Ureter (tissue), 1 donor: ENCODE measurements around the gene CT45A9. TPM values are rescaled to one million over a fixed set of nuclear protein-coding genes. Genes with fewer than 3 reads are reported as not detected.
"Not testable (repeated sequence)": the region's sequence is repeated elsewhere in the genome, so short reads cannot be mapped to it uniquely, and the experiment has no call there.

Experiments used
- DNase-seq: peaks from one replicate; pipeline ENCODE4 v3.0.0-alpha.2; 2020; ENCODE audit warnings: low spot score
- total RNA-seq: library from RNA; stranded (reverse); gene quantifications from one replicate; pipeline ENCODE4 v1.2.4, GENCODE V29; 2023
- donor health status: DM: yes; HTN: yes; CAD: no.

CT45A9 gene
- total RNA-seq = not detected

GRCh38 chrX:135871712-135872111, at the start of gene CT45A9:
Gene CT45A9 (minus strand): TSS chrX:135871812. CDS start chrX:135868061, 3,751 bp downstream.
- not testable (repeated sequence) for DNase-seq

GRCh38 chrX:135920516-135920915, 48.9 kb upstream of the CT45A9 start:
- not testable (repeated sequence) for DNase-seq

GRCh38 chrX:135914404-135914803, 42.8 kb upstream of the CT45A9 start:
- DNase-seq = no peak

- no peak for DNase-seq
Observed at GRCh38 chrX:135910251-135910650, 38.6 kb upstream of the CT45A9 start.

- no peak for DNase-seq
Observed at GRCh38 chrX:135893294-135893817, 21.7 kb upstream of the CT45A9 start, which contains the start of the genes CT45A10 and SAGE1. Gene CT45A10 (minus strand): TSS chrX:135893444. CDS start chrX:135885344, 8,100 bp downstream. Gene SAGE1 (plus strand): TSS chrX:135893716. CDS start chrX:135896243, 2,527 bp downstream.

GRCh38 chrX:135892781-135893180, 21.2 kb upstream of the CT45A9 start:
- DNase-seq = no peak

- DNase-seq = no peak
Observed at GRCh38 chrX:135890087-135890585, 18.5 kb upstream of the CT45A9 start.

- DNase-seq = not testable (repeated sequence)
Observed at GRCh38 chrX:135888976-135889375, 17.4 kb upstream of the CT45A9 start.

GRCh38 chrX:135888230-135888629, 16.6 kb upstream of the CT45A9 start:
- not testable (repeated sequence) for DNase-seq

- DNase-seq = not testable (repeated sequence)
Observed at GRCh38 chrX:135882741-135883140, 11.1 kb upstream of the CT45A9 start.

- DNase-seq = not testable (repeated sequence)
Observed at GRCh38 chrX:135854438-135854837, 17.2 kb downstream of the CT45A9 start, which contains the start of gene CT45A8. Gene CT45A8 (minus strand): TSS chrX:135854538. CDS start chrX:135850783, 3,755 bp downstream.

GRCh38 chrX:135837180-135837579, 34.4 kb downstream of the CT45A9 start, which contains the start of gene CT45A7:
Gene CT45A7 (minus strand): TSS chrX:135837280. CDS start chrX:135833533, 3,747 bp downstream.
- not testable (repeated sequence) for DNase-seq

- not testable (repeated sequence) for DNase-seq
Observed at GRCh38 chrX:135819912-135820311, 51.7 kb downstream of the CT45A9 start, which contains the start of gene CT45A2. Gene CT45A2 (minus strand): TSS chrX:135820012. CDS start chrX:135816265, 3,747 bp downstream.

Other genes starting within 250 kb of the CT45A9 start
- gene CT45A1, start 158.2 kb downstream of the CT45A9 start, total RNA-seq = not detected
- gene CT45A3, start 103.6 kb downstream of the CT45A9 start, total RNA-seq = not detected
- gene CT45A5, start 86.3 kb downstream of the CT45A9 start, total RNA-seq = not detected
- not detected for gene CT45A6, start 69.0 kb downstream of the CT45A9 start, total RNA-seq
- not detected for gene CT45A2, start 51.8 kb downstream of the CT45A9 start, total RNA-seq
- not detected for gene CT45A7, start 34.5 kb downstream of the CT45A9 start, total RNA-seq
- gene CT45A8, start 17.3 kb downstream of the CT45A9 start, total RNA-seq = not detected
- not detected for gene CT45A10, start 21.6 kb upstream of the CT45A9 start, total RNA-seq
- gene SAGE1, start 21.9 kb upstream of the CT45A9 start, total RNA-seq = not detected
- gene MMGT1, start 102.2 kb upstream of the CT45A9 start, total RNA-seq = 25.0 TPM
- gene SLC9A6, start 113.6 kb upstream of the CT45A9 start, total RNA-seq = 12.9 TPM